Peyer's patch (tissue), 4 donors: ENCODE results near the gene SNUPN. TPM values are rescaled to one million over a fixed set of nuclear protein-coding genes. Genes with fewer than 3 reads are reported as not detected.

Source experiments
- DNase-seq, 3 donors: peaks; one replicate each; pipeline ENCODE4 v3.0.0-alpha.2; 2017 to 2019
- H3K27ac ChIP-seq, 4 donors: fragments of 200-600 bp; sonication (generic); one replicate each; pipeline ENCODE4 v1.5.1; 2016 to 2019
- H3K27me3 ChIP-seq, 2 donors: fragments of 200-600 bp; sonication (generic); one replicate each; pipeline ENCODE4 v1.5.1; 2019
- H3K36me3 ChIP-seq, 3 donors: fragments of 200-600 bp; sonication (generic); one replicate each; pipeline ENCODE4 v1.5.1; 2016 to 2019
- H3K4me1 ChIP-seq, 4 donors: fragments of 200-600 bp; sonication (generic); one replicate each; pipeline ENCODE4 v1.5.1; 2016 to 2019
- H3K4me3 ChIP-seq, 4 donors: fragments of 200-600 bp; sonication (generic); 1 replicate in 3 of 4; 2 replicates in 1 of 4; pipeline ENCODE4 v1.5.1; 2016 to 2019; ENCODE audit warnings: mild to moderate bottlenecking in 1 of 4
- H3K9me3 ChIP-seq, 4 donors: fragments of 200-600 bp; sonication (generic); one replicate each; pipeline ENCODE4 v1.5.1; 2016 to 2019; ENCODE audit warnings: mild to moderate bottlenecking in 1 of 4
- POLR2A ChIP-seq, 2 donors: fragments of 450-650 bp; IDR thresholded peaks; one replicate each; pipeline ENCODE4 v1.5.1; 2017; ENCODE audit warnings: antibody characterized with exemption in 2 of 2, mild to moderate bottlenecking in 2 of 2, moderate library complexity in 2 of 2
- total RNA-seq, 4 donors: library from RNA; depleted of rRNA; stranded (reverse); fragments of >200 nt; gene quantifications; one replicate each; pipeline ENCODE4 v1.1.0, GENCODE V29; 2016
- TF ChIP-seq, protein P1 (sequence below), 6 experiments: fragments of 450-650 bp in 4 of 6; fragments of 200-600 bp in 2 of 6; sonication (generic) in 1 of 6; IDR thresholded peaks; one replicate each; pipeline ENCODE4 v1.5.1; 2017 to 2019; ENCODE audit warnings: antibody characterized with exemption in 6 of 6, mild to moderate bottlenecking in 3 of 6, moderate library complexity in 1 of 6

SNUPN gene
- total RNA-seq, 4 donors from 2014 or later, result 11.5 to 32.2 (median 17.4) TPM

DNA sequence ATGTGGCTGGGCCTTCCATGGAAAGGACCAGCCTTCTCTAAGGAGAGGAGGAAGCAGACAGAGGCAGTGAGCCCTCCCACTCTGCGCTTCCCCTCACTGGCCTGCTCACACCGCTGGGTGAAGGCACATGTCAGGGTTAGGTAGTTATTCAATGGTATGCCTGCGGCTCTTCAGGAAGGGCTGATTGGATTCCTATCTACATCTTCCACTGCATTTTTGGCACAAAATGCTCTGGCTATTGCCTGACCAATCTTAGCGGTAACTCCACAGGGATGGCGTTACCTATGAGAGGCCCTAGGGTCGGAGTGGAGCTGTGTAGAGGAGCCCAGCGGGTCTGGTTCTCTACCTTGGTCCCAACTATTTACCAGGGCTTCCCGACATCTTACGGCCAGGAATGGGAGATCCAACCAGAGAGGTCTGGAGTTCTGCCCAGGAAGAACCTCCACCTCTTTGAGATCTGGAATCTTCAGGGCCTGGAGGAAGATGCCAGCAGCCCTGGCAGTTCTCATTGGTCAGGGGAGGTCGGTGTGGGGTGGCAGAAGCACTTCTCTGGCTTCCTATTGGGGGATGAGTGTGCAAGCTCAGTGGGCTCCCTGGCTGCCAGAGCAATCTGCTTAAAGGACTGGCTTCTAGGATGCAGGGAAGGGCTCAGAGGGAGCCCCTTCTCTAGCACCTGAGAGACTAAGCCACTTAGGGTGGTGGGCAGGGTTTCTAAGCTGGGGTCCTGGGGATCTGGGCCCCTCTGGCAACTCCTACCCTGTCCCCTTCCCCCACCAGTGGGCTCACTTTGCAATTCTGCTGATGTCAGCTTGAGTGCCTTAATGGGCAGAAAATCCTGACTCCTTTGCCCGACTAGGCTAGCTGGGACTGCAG, 46.4 kb upstream of the SNUPN start:
- H3K9me3 ChIP-seq, result no peaks in the 10 kb centered on the region
- no peak for TF ChIP-seq POLR2A (IDR thresholded peaks at IDR 0.05)
- TF ChIP-seq, protein P1, sequence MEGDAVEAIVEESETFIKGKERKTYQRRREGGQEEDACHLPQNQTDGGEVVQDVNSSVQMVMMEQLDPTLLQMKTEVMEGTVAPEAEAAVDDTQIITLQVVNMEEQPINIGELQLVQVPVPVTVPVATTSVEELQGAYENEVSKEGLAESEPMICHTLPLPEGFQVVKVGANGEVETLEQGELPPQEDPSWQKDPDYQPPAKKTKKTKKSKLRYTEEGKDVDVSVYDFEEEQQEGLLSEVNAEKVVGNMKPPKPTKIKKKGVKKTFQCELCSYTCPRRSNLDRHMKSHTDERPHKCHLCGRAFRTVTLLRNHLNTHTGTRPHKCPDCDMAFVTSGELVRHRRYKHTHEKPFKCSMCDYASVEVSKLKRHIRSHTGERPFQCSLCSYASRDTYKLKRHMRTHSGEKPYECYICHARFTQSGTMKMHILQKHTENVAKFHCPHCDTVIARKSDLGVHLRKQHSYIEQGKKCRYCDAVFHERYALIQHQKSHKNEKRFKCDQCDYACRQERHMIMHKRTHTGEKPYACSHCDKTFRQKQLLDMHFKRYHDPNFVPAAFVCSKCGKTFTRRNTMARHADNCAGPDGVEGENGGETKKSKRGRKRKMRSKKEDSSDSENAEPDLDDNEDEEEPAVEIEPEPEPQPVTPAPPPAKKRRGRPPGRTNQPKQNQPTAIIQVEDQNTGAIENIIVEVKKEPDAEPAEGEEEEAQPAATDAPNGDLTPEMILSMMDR (IDR thresholded peaks at IDR 0.05), result no peak
- no peak for DNase-seq
- peaks cover 0 to 3% (median 0%) of the 10 kb centered on the region in 3 donors for H3K36me3 ChIP-seq
- H3K27me3 ChIP-seq, result no peaks in the 10 kb centered on the region
- H3K4me3 ChIP-seq, result no peak overlapping the region
- H3K27ac ChIP-seq, result peak overlapping the region in 1 of 4 donors; percentile 81
- H3K4me1 ChIP-seq, result peaks cover 0 to 20% (median 0%) of the 10 kb centered on the region in 4 donors

DNA sequence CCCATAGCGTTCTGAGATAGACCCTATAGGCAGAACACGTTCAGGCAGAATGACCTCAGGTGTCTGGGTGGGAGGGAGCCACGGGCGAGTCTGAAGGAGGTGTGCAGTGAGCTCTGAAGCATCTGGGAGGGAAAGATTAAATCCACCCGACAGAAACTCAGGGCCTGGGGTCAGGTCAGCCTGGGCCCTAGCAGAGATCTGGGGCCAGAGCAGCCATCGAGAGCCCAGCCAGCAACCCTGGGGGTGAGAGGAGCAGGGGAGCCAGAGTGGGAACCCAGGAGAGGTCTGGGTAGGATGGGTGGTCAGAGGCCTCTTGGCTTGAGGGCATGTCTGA, 44.3 kb upstream of the SNUPN start:
- DNase-seq, result no peak
- Histone ChIP-seq H3K4me1 (peaks cover 0 to 34% (median 1%) of the 10 kb centered on the region in 4 donors), H3K9me3 (no peaks in the 10 kb centered on the region), H3K27ac (no peak overlapping the region), H3K36me3 (no peaks in the 10 kb centered on the region), H3K4me3 (no peak overlapping the region), H3K27me3 (no peaks in the 10 kb centered on the region)
- TF ChIP-seq, protein P1 (IDR thresholded peaks at IDR 0.05), result no peak
- no peak for TF ChIP-seq POLR2A (IDR thresholded peaks at IDR 0.05)

DNA sequence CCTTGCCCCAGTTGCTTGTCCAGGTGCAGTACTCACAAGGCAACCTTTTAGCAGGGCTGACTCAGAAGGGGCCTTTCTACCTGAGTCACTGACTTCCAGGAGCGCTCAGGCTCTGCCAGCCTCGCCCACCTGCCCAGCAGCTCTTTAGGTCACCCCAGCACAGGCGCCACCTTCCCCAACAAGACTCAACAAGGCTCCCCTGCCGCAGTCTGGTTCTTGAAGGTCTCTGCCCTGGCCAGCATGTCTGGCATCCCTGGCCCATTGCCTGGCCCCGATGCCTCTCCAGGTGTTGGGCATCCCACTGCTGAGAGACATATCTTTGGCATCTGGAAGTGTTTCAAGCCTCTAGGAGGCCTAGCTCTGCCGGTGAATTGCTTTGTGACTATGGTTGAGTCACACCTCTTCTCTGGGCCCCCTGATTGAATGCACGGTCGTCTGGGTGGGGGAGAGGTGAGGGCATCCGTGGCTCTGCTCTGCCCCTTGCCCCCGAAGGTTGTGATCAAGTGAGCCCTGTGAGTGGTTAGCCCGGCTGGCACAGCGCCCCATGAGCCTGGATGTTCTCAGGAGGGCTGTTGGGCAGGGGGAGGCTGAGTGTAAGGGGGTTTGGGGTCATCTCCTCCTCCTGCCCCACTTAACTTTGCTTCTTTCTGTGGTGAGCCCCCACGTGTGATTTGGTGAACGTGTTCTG, 43.8 kb upstream of the SNUPN start:
- no peak for TF ChIP-seq POLR2A (IDR thresholded peaks at IDR 0.05)
- TF ChIP-seq, protein P1 (IDR thresholded peaks at IDR 0.05), result no peak
- Histone ChIP-seq H3K27ac (no peak overlapping the region), H3K36me3 (no peaks in the 10 kb centered on the region), H3K4me3 (no peak overlapping the region), H3K4me1 (peaks cover 0 to 38% (median 1%) of the 10 kb centered on the region in 4 donors), H3K9me3 (no peaks in the 10 kb centered on the region), H3K27me3 (no peaks in the 10 kb centered on the region)
- no peak for DNase-seq

DNA sequence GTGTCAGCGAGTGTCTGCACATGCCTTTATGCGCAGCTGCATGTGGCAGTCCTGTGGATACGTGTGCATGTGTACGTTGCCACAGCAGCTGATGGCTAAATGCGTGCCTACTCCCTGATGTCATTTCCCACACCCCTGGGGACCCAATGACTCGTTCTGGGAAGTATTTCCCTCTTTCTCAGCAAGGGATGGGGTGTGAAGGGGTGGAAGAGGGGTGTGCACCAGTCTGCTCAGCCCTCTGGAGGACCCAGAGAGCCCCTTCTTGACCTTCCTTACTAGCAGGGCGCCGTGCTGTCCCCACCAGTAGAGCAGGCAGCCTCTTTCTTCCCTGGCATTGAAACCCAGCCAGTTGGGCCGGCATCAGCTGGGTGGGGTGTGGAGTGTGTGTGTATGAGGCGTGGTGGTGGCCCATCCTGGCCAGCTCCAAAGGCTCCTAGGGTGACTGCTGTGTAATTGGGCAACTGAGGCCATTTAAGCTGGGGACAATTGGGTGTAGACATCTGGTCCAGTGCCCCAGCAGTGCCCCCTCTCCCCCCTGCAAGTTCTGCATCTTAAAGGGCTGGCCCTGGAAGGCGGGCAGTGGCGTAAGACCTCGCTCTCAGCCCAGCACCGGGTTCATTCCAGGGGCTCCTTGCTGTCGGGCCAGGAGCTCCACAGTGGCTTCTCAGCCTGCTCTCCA, 41.4 kb upstream of the SNUPN start:
- Histone ChIP-seq H3K4me3 (no peak overlapping the region), H3K4me1 (peaks cover 0 to 36% (median 1%) of the 10 kb centered on the region in 4 donors), H3K27ac (peak overlapping the region; percentile 42 to 81 (median 55)), H3K36me3 (no peaks in the 10 kb centered on the region), H3K9me3 (no peaks in the 10 kb centered on the region), H3K27me3 (no peaks in the 10 kb centered on the region)
- TF ChIP-seq, protein P1 (IDR thresholded peaks at IDR 0.05), result no peak
- no peak for TF ChIP-seq POLR2A (IDR thresholded peaks at IDR 0.05)
- DNase-seq, result peak in 2 of 3 donors; percentile 67 to 73

DNA sequence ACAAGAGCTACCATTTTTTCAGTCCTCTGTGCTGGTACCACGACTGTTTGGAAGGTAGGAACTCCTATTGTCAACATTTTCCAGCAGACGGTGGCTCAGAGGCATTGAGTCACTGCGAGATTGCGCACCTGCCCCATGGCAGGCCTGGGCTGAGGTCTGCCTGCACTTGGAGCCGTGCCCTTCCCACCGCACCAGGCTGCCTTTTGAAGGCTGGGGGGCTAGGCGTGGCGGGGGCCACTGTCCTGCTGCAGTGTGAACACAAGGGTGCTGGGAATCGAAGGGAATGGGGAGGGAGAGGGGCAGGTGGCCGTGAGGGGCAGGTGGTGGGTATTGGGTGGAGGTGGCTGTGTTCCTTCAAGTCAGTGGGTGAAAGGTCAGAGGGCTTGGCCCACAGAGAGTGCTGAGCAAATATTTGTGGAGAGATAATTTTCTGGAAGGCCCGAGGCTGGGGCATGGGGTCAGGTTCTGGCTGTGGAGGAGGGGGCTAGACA, 38.5 kb upstream of the SNUPN start:
- H3K9me3 ChIP-seq, result no peaks in the 10 kb centered on the region
- DNase-seq, result peak in 1 of 3 donors; percentile 62
- peaks cover 0 to 56% (median 2%) of the 10 kb centered on the region in 4 donors for H3K4me1 ChIP-seq
- H3K27ac ChIP-seq, result peak overlapping the region in 2 of 4 donors; percentile 6 to 78
- TF ChIP-seq, protein P1 (IDR thresholded peaks at IDR 0.05), result no peak
- no peak for TF ChIP-seq POLR2A (IDR thresholded peaks at IDR 0.05)
- H3K27me3 ChIP-seq, result no peaks in the 10 kb centered on the region
- no peak overlapping the region for H3K4me3 ChIP-seq
- H3K36me3 ChIP-seq, result peaks cover 0 to 1% (median 0%) of the 10 kb centered on the region in 3 donors
